ENCODE data around the gene IPCEF1.
A peak's percentile ranks its signal among the peaks of the same experiment; 100 is the strongest.

IPCEF1 gene

DNA sequence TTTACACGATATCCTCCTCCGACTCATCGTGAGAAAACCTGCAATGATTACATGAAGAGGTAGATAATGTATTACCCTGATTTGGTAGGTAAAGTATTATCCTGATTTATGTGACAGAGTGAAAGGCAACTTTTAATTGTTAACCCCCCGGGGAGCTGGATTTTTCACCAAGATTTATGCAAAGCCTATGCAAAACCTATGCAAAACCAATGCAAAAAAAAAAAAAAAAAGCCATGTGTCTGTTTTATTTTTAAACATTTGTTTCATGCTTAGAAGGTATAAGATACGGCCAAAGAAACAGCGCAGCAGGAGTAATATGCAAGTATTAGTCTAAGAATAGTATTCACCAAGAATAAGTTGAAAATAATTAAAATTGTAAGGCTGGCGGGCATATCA is 109.9 kb downstream of the IPCEF1 start:
- DNase-seq (ENCODE audit: low spot score): no peak

DNA sequence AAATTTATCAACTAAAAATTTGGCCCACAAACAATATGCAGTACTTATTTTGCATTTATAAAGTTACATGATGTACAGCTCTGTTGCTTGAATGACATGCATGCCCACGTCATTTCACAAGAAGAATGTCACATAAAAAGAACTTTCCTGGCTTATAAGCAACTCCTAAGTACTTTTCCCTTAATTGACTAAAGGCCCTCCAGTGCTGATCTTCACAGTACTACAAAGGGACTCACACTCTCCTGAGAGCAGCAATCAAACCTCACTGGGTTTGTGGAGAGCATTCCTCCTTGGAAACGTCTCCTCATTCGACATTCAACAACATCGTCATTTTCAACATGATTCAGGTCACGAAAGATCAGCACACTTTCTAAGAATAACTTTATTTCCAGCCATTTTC is 111.1 kb downstream of the IPCEF1 start:
- DNase-seq (ENCODE audit: low spot score): no peak

DNA sequence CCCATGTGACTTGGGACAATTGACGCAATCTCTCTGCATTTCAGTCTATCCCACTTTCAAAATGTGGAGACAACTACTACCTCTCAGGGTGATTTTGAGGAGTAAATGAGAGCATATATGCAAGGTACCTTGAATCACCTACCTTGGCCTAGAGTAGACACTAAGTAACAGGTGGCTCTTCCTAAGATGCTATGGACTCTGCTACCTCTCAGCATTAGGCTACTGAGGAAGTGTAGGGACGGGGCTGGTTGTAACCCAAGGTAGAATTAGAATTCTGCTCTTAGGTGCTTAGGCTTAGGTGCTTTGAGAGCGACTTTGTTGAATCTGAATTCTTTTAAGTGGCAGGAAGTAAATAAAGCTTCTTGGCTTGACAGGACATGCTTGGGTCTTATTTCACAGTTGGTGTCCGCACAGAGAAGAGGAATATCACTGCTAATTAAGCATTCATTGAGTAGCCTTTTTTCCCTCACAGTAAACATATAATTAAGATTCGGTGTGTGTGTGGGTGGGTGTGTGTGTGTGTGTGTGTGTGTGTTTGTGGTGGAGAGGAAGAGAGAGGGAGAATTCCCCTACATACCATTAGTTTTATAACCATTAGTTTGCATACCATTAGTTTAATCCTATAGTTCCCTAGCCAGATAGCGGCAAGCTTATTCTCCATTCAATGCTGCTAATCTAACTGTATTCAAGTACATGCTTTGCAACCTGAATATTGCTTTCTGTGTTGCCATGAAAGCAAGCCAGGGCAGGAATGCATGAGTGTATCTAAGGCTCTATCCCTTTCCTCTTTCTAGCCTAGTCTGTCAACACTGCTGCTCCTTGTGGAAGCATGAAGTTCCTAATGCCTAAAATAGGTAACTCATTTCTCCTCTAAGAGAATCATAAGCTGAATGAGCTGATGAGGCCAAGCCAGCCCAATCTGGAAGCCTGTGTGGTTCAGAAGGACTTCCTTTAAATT is 112.5 kb downstream of the IPCEF1 start:
- no peak for DNase-seq (ENCODE audit: low spot score)

DNA sequence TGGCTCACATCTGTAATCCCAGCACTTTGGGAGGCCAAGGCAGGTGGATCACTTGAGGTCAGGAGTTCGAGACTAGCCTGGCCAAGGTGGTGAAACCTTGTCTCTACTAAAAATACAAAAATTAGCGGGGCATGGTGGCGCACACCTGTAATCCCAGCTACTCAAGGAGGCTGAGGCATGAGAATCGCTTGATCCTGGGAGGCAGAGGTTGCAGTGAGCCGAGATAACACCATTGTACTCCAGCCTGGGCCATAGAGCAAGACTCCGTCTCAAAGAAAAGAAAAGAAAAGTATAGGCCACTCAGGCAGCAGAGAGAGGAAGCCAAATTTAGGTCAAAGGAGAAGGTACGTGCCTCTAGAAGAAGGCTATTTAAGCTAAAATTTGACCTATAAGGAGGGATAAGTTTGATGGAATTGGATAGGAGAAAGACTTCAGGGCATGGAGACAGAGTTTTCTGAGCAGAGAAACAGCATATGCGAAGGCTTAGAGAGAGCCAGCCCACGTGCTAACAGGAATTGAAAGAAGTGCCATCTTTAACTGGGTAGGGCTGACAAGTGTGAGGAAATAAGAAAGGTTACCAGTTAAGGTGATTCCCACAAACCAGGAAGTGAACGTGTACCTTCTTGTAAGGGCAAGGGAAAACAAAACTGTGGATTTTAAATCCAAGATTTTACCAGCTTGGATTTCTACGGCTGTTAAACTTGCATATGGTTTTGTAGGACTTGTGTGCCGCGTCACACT is 113.8 kb downstream of the IPCEF1 start:
- DNase-seq (ENCODE audit: low spot score): no peak

DNA sequence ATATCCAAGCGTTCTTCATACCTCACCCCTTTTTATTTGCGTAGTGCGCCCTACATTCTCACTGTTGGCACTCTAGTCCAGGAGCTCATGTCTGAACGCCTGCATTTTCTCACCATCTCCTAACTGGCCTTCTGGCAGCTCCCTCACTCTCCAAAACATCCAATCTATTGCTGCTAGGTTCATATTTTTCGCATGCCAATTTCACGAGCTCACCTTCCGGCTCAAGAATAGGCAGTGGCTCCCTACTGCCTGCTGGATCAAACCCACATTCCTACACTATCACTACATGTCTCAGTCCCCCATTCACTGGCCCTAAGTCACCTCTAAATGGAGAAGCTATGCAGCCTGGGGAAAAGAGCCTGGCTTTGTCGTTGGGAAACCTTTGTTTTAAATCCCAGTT is 115.0 kb downstream of the IPCEF1 start:
- no peak for DNase-seq (ENCODE audit: low spot score)

DNA sequence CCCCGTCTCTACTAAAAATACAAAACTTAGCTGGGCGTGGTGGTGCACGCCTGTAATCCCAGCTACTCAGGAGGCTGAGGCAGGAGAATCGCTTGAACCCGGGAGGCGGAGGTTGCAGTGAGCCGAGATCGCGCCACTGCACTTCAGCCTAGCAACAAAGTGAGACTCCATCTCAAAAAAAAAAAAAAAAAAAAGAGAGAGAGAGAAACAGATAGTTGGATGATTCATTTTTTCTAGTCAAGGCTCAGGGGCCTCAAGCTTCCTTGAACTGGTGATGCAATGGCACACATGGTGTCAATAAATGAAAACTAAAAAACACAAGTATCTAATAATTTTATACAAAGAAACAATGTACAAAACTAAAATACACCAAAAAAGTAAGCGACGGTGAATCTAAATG is 115.5 kb downstream of the IPCEF1 start:
- DNase-seq (ENCODE audit: low spot score): peak; percentile 67

DNA sequence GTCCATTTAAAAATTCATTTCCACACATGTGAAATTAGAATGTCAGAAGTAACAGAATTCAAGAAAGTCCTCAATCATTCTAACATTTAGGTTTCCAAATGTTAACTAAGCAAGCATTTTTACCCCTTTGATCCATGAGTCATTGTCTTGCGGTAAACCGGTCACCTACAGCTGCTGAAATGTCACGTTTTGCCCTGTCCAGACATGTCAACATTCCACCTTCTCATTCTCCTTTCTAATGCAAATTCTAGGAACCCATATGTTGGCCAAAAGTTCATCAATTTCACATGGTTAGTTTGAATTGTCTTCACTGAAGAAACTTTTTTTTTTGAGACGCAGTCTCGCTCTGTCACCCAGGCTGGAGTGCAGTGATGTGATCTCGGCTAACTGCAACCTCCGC is 117.2 kb downstream of the IPCEF1 start:
- DNase-seq (ENCODE audit: low spot score): peak; percentile 66

DNA sequence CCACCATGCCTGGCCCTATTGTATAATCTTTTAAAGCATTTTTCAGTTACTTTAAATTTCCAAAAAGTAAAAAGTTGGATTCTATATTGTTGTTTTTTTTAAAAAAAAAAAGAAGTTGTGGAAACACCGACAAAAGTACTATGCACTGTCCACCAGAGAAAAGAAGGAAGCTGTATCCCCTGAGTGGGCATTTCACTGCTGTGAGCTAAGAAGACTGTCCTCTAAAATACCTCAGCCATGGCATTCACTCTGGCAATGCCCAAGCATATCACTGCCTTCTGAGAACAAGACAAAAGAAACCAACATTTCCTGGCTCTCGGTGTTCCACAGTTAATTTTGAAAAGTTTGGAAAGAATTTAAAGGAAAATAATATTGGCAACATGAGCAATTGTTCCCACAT is 117.8 kb downstream of the IPCEF1 start:
- DNase-seq (ENCODE audit: low spot score): no peak

DNA sequence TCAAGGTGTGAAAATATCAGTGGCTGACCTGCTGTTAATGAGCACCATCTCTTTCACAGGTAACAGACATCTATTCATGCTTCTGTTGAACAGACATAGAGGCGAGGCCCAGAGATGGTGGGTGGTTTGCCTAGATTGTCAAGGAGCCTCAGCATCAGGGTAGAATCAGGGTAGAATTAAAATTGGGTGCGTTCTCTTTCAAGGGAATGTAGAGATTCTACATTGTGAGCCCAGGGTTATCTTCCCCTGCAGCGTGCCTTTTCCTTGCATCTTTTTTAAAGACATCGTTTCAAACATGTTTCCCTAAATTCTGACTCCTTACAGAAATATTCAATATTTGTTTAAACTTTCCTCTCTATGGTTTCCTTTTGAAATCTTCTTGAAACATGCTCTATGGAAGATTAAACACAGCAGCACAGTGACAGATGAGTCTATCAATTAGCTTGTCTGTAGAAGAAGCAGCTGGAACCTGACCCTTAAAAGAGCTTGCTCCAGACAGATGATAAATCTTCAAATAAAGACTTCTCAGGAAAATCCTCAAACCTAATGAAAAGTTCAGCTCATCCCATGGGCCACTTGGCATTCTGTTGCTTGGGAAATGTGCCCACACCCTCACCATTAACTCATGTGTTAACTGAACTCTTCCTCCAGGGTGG is 119.8 kb downstream of the IPCEF1 start:
- no peak for DNase-seq (ENCODE audit: low spot score)

DNA sequence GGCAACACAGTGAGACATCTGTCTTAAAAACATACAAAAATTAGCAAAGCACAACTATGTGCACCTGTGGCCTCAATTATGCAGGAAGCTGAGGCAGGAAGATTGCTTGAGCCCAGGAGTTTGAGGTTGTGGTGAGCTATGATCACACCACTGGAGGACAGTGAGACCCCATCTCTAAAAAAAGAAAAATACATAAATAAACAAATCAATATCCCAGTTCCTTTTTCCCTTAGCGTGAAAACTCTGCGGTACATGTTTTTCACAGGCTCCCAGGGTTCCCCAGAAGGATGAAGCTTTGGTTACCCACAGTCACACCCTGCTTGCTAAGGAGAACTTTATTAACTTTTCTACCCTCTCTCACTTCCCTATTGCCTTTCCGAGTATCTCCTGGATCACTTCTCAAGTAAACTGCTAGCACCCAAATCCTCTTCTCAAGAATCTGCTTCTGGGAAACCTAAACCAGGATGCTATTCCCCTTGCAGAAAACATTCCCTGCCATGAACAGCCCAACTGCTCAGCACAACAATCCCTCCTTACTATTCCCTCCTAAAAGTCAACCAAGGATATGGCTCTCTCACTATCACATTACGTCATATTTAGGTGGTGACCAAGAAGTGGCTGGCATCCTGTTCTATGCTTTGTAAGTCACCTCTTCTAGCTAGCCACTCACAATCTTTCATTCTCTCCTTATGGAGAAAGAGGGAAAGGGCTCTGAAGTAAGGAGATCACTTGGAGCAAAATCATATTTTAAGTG is 122.4 kb downstream of the IPCEF1 start:
- DNase-seq (ENCODE audit: low spot score): no peak

DNA sequence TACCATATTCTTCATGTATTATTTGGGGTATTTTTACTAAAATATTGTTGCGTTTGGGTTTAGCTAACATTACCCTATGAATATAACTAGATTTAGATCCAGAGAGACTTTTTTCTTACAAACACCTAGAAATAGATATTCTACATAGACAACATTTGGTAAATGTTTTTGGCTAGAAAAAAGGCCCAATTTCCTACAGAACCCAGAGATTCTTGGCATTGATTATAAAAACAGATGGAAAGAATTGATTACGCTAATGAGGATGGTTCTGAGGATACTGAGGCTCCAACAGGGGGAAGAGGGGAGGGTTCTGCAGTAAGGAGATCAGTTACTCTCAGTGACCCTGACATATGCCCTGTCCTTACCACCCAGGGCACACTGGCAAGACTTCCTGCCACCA is 123.2 kb downstream of the IPCEF1 start:
- no peak for DNase-seq (ENCODE audit: low spot score)

DNA sequence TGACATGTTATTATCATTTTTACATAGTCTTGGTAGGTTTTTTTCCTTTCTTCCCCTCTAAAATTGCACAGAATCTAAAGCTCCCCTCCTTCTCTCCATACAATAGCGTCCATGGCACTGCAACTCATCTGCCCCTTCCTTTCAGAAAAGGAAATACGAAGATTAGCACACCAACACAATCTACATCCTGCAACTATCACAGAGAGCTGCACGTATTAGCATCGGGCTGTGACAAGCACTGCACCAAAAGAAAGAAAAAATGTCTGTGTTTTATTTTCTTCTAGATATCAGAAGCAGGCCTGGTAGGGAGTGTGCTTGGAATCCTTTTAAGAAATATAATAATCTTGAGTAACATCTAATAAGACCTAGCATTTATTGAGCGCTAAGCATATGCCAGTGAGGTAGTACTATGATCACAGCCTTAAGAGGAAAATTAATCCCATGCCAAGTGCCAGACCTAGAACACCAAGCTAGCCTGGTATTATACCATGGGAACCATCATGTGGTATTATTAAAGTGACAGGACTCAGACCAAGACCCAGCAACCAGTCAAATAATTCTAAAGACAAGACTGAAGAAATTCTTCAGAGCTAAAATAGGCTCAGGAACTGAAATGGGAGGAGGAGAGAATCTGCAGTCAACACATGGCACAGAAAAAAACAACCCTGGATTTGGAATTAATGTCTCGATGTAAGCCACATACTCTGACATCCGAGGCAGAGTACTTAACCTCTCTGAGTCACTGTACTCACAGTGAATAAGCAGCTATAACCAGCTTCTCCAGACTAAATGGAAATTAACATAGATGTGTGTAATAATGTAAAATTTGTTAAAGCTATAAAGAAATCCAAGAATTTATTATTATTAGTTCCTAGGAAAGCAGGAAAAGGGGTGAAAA is 124.3 kb downstream of the IPCEF1 start:
- peak; percentile 40 for DNase-seq (ENCODE audit: low spot score)

DNA sequence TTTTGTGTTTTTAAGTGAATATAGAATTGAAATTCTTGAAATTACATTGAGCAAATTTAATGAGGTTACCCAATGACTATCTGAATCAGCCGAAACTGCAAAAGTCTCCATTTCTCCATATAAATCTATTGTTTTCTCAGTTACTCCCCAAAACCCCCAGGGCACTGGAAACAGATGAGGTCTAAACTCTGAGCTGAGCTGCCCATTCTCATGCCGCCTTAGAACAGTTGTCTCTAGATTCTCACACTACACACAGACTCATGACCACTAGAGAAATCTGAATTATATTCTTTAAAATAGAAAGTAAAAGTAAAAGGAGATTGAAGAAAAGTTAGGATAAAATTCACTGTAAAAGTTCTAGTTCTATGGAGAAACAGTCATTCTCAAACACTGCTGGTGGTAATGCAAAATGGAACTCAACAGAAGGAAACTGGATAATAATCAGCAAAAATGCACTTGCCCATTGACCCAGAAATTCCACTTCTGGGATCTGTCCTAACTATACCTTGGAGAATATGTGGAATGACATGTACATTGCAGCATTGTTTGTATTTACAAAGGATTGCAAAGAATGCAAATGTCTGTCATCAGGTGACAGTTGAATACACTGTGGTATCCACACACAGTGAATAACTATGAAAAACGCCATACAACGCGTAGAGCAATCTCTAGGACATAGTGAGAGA is 125.5 kb downstream of the IPCEF1 start:
- no peak for DNase-seq (ENCODE audit: low spot score)

DNA sequence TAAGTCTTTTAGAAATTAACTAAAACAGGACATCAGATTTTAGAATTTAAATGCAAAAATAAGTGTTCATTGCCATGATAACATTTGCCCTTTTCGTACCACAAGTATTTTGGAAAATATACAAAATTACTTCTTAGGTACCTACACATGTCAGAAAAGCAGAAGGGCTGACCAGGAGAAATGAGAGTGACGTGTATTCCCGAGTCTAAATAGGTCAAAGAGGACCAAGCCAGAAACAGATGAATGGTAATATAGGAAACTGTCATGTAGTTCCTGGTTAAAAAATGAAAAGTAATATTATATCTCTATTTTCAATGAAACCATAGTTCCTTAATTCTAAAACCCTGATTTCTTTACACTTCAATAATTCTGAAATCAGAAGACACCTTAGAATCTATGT is 126.2 kb downstream of the IPCEF1 start:
- no peak for DNase-seq (ENCODE audit: low spot score)

DNA sequence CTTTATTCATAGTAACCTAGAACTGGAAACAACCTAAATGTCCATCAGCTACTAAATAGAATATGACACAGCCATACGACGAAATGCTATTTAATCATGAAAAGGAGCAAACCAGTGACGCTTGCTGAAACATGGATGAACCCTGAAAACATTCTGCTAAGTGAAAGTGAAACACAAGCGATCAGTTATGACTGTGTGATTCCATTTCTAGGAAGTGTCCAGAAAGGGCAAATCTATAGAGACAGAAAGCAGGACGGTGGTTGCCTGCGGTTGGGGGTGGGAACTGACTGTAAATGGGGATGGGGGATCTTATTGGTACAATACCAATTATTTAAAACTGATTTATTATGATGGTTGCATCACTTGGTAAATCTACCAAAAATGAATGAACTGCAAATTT is 126.8 kb downstream of the IPCEF1 start:
- DNase-seq (ENCODE audit: low spot score): peak; percentile 73

DNA sequence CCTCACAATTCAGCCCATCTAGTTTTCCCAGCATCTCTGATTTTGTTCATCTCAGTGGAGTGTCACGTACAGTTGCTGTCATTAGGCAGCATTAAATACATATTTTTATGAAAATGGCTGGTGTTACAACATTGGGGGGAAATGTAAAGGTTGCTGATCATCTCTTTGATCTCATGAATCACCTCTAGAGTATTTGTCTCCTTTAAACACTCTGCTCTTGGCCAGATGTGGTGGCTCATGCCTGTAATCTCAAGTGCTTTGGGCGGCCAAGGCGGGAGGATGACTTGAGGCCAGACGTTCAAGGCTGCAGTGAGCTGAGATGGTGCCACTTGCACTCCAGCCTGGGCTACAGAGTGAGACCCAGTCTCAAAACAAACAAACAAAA is 128.1 kb downstream of the IPCEF1 start:
- no peak for DNase-seq (ENCODE audit: low spot score)

DNA sequence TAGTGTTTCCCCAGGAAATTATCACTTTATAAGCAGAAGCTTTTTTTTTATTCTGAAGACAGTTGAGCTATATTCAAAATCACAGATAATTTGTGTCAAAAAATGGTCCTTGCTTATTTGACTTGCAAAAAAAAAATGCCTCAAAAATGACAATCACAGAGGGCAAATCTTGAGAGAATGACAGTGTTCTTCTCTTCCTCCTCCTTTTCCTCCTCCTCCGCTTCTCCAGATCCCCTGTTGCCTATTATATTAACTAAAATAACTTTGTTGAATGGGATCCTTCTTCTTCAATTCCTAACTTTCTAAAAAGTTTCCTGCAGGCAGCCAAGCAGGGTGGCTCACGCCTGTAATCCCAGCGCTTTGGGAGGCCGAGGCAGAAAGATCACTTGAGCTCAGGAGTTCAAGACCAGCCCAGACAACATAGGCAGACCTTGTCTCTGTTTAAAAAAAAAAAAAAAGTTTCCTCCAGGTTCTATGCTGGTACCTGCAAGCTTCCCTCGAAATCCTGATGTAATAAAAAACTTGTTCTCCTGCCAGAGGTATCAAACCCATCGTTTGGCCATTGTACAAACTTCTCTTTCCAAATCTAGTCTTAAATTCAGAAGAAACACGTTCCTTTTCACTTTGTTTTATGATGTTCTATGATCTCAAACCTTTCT is 128.6 kb downstream of the IPCEF1 start:
- DNase-seq (ENCODE audit: low spot score): no peak

DNA sequence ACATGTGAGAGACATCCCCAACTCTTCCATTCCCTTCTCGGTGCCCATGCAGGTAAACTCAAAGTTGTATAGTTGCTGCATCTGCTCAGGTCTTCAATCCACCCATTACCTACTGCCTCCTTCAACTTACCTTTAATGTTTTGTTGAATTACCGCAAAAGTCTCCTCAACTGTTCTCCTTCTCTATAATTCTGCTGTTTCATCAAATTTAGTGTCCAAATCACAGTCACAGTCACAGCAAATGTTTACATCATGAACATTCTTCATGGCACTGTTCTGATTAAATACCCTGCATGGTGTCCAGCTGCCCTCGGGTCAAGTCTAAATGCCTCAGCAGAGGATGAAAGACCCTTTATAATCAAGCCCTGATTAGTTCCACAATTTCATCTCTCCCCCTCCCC is 130.1 kb downstream of the IPCEF1 start:
- no peak for DNase-seq (ENCODE audit: low spot score)

DNA sequence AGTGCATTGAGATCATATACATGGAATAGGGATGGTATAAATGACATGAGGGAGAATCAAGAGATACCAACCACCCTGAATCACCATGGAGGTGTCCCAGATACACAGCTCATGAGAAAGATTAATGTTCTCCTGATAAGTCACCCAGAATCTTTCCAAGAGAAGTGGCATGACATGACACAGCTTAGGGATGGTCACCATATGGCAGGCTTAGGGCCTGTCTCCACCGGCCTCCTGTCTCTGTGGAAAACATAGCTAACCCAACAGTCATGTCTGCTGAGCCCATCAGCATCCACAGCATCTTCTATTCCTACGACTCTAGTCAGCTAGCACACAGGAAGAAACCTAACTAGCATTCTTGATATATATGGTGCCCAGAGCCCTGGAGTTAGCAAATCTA is 133.3 kb downstream of the IPCEF1 start:
- no peak for DNase-seq (ENCODE audit: low spot score)

DNA sequence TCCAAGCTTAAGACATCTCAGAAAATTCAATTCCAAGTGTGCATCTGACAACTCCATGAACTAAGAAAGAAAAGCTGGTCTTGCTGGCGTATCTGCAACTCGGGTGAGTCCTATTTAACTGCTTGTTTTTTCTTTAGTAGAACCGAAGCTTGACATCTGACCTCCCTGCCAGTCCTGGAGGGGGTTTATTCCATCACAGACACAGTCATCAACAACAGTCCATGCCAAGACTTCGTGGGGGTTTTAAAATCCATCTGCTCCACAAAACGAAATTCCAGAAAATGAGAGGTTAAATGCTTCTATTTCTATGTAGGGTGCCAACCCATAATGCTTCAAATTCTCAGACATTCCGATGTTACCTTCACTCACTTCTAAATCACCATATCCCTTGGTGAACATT is 133.9 kb downstream of the IPCEF1 start:
- DNase-seq (ENCODE audit: low spot score): no peak
